Tibial nerve (tissue), 3 donors: ENCODE results near the gene ADGRG1.

Source experiments
- EP300 ChIP-seq, 2 donors: sonication (generic); formaldehyde crosslinking; IDR thresholded peaks; one replicate each; pipeline ENCODE4 v1.6.1; 2017; ENCODE audit warnings: antibody characterized with exemption in 2 of 2, mild to moderate bottlenecking in 1 of 2
- POLR2A ChIP-seq, 2 donors: fragments of 450-650 bp; IDR thresholded peaks; one replicate each; pipeline ENCODE4 v1.6.1; 2017; ENCODE audit warnings: antibody characterized with exemption in 2 of 2, mild to moderate bottlenecking in 2 of 2, moderate library complexity in 2 of 2

GRCh38 chr16:57668263-57668571 lies 39.8 kb downstream of the ADGRG1 start, which contains the start of gene ADGRG3:
- TF ChIP-seq EP300 (IDR thresholded peaks at IDR 0.05) (no peak), POLR2A (IDR thresholded peaks at IDR 0.05) (no peak)
